IMR-90 (cell line): ENCODE data around the gene RNF4. TPM values are rescaled to one million over a fixed set of nuclear protein-coding genes. Genes with fewer than 3 reads are reported as not detected.

Experiments
- ATAC-seq: fragments of 200-7000 bp; cut with Tn5 transposase; 2 replicates; pipeline ENCODE4 v1.9.1; 2020; ENCODE audit warnings: low read depth, mild to moderate bottlenecking, moderate library complexity
- BruUV-seq: library from RNA; stranded (reverse); fragments of 400-500 nt; replicated peaks from 2 replicates; lab custom pipeline; 2021; lab: Mats Ljungman, UMichigan
- CTCF ChIA-PET: fragments of 300-600 bp; formaldehyde crosslinking; extraction: SDS; loops from one replicate; lab custom pipeline; 2021; ENCODE audit warnings: antibody characterized with exemption; lab: Yijun Ruan, JAX
- POLR2A ChIA-PET: fragments of 300-600 bp; sonication (Branson Sonifier 250); formaldehyde crosslinking; loops from one replicate; lab custom pipeline; 2022; ENCODE audit warnings: antibody characterized with exemption; ENCODE audit not compliant: unreplicated experiment; lab: Charles Lee
- DNase-seq: peaks from one replicate; pipeline ENCODE4 v3.0.0; 2013
- H2AFZ ChIP-seq: replicated peaks from 2 replicates; pipeline ENCODE3; 2013; ENCODE audit warnings: low read length, mild to moderate bottlenecking; ENCODE audit not compliant: poor library complexity
- H2AK5ac ChIP-seq: 2 replicates; pipeline ENCODE4 v1.6.1; 2013; ENCODE audit warnings: low read depth, low read length, inconsistent platforms
- H2AK9ac ChIP-seq: replicated peaks from 2 replicates; pipeline ENCODE3; 2013; ENCODE audit warnings: mild to moderate bottlenecking, low read depth, low read length, moderate library complexity; ENCODE audit not compliant: poor library complexity
- H2BK120ac ChIP-seq: 2 replicates; pipeline ENCODE4 v1.6.1; 2013; ENCODE audit warnings: low read depth, low read length, inconsistent platforms
- H2BK15ac ChIP-seq: 3 replicates; pipeline ENCODE4 v1.6.1; 2013; ENCODE audit warnings: low read depth, low read length, inconsistent platforms
- H2BK20ac ChIP-seq: 2 replicates; pipeline ENCODE4 v1.6.1; 2013; ENCODE audit warnings: low read depth, mild to moderate bottlenecking, inconsistent platforms, low read length, moderate library complexity
- H2BK5ac ChIP-seq: 2 replicates; pipeline ENCODE4 v1.6.1; 2013; ENCODE audit warnings: mild to moderate bottlenecking, low read depth, low read length, inconsistent platforms; ENCODE audit not compliant: poor library complexity, severe bottlenecking
- H3K14ac ChIP-seq: replicated peaks from 2 replicates; pipeline ENCODE4 v1.6.1; 2013; ENCODE audit warnings: low read depth, low read length, inconsistent platforms
- H3K18ac ChIP-seq: 2 replicates; pipeline ENCODE4 v1.6.1; 2013; ENCODE audit warnings: low read depth, low read length, control low read depth
- H3K23ac ChIP-seq: 2 replicates; pipeline ENCODE4 v1.6.1; 2013; ENCODE audit warnings: low read depth, low read length, inconsistent platforms
- H3K27ac ChIP-seq: 2 replicates; pipeline ENCODE4 v1.5.1; 2013; ENCODE audit warnings: mild to moderate bottlenecking, control low read depth, low read length; ENCODE audit not compliant: insufficient read depth
- H3K27me3 ChIP-seq: 2 replicates; pipeline ENCODE4 v1.6.1; 2013; ENCODE audit warnings: low read length; ENCODE audit not compliant: control insufficient read depth, insufficient read depth
- H3K36me3 ChIP-seq: 2 replicates; pipeline ENCODE4 v1.6.1; 2013; ENCODE audit warnings: low read length, mixed read lengths; ENCODE audit not compliant: control insufficient read depth, insufficient read depth
- H3K4ac ChIP-seq: 2 replicates; pipeline ENCODE4 v1.6.1; 2013; ENCODE audit warnings: low read depth, low read length, inconsistent platforms
- H3K4me1 ChIP-seq: 2 replicates; pipeline ENCODE4 v1.6.1; 2013; ENCODE audit warnings: low read length, mixed read lengths; ENCODE audit not compliant: control insufficient read depth, insufficient read depth
- H3K4me2 ChIP-seq: 2 replicates; pipeline ENCODE4 v1.6.1; 2013; ENCODE audit warnings: low read depth, mild to moderate bottlenecking, control low read depth, low read length, moderate library complexity
- H3K4me3 ChIP-seq: 2 replicates; pipeline ENCODE4 v1.5.1; 2013; ENCODE audit warnings: low read depth, mild to moderate bottlenecking, control low read depth, low read length, moderate library complexity; ENCODE audit not compliant: insufficient read depth
- H3K56ac ChIP-seq: 2 replicates; pipeline ENCODE4 v1.6.1; 2013; ENCODE audit warnings: low read length, inconsistent platforms; ENCODE audit not compliant: insufficient read depth; ENCODE audit errors: extremely low read depth
- H3K79me1 ChIP-seq, 2 experiments: 2 replicates each; pipeline ENCODE4 v1.6.1; 2013; ENCODE audit warnings: low read length in 2 of 2, inconsistent platforms in 1 of 2, low read depth in 1 of 2
- H3K9ac ChIP-seq: 2 replicates; pipeline ENCODE4 v1.6.1; 2013; ENCODE audit warnings: low read depth, low read length, control low read depth
- H3K9me1 ChIP-seq: 2 replicates; pipeline ENCODE4 v1.6.1; 2013; ENCODE audit warnings: low read length, inconsistent platforms; ENCODE audit not compliant: insufficient read depth
- H3K9me3 ChIP-seq: 2 replicates; pipeline ENCODE4 v1.6.1; 2013; ENCODE audit warnings: low read length; ENCODE audit not compliant: control insufficient read depth, insufficient read depth
- H4K20me1 ChIP-seq: 2 replicates; pipeline ENCODE4 v1.6.1; 2013; ENCODE audit warnings: low read length, inconsistent platforms; ENCODE audit not compliant: insufficient read depth
- H4K5ac ChIP-seq: 2 replicates; pipeline ENCODE4 v1.6.1; 2013; ENCODE audit warnings: mild to moderate bottlenecking, low read depth, low read length, control low read depth
- H4K8ac ChIP-seq, 2 experiments: 2 replicates each; pipeline ENCODE4 v1.6.1; 2013; ENCODE audit warnings: low read depth in 2 of 2, low read length in 2 of 2, control low read depth in 1 of 2, inconsistent platforms in 1 of 2
- H4K91ac ChIP-seq: 2 replicates; pipeline ENCODE4 v1.6.1; 2013; ENCODE audit warnings: low read depth, low read length, inconsistent platforms; ENCODE audit not compliant: insufficient read depth
- MAFK ChIP-seq: IDR thresholded peaks from 2 replicates; pipeline ENCODE4 v1.6.1; 2012; ENCODE audit warnings: low read depth, low read length, improper control_type of control experiment
- MAZ ChIP-seq: IDR thresholded peaks from 2 replicates; pipeline ENCODE4 v1.6.1; 2012; ENCODE audit warnings: low read depth, mild to moderate bottlenecking, low read length, improper control_type of control experiment, moderate library complexity, borderline replicate concordance
- WGBS, 2 experiments: methylation state at CpG; one replicate each; pipeline versions ENCODE4 v1.1.5 to v1.1.7; 2013; ENCODE audit warnings: missing lambda C conversion rate in 2 of 2; ENCODE audit not compliant: insufficient read length in 1 of 2; ENCODE audit errors: extremely low coverage in 2 of 2; 5-methylcytosine and 5-hydroxymethylcytosine counted together
- dilution Hi-C: fragments of 300-500 bp; cut with HindIII; formaldehyde crosslinking; loops from one replicate; pipeline ENCODE4 v1.14.3; 2018; ENCODE audit warnings: low sequenced_read_pairs; ENCODE audit not compliant: unreplicated experiment
- in situ Hi-C: fragments of 300-500 bp; cut with MboI; formaldehyde crosslinking; loops from 3 replicates; pipeline ENCODE4 v1.14.3; 2019; ENCODE audit warnings: low sequenced_read_pairs, inconsistent platforms, mixed read lengths
- intact Hi-C: fragments of 100-400 bp; cut with micrococcal nuclease; formaldehyde crosslinking; loops from 2 replicates; pipeline ENCODE4 v1.10.0; 2022
- polyA plus RNA-seq, 3 experiments: library from polyadenylated mRNA; depleted of rRNA; stranded (reverse); fragments of >200 nt; gene quantifications; 2 replicates each; pipeline ENCODE4 v1.2.3, GENCODE V29; 2012; ENCODE audit warnings: low replicate concordance in 1 of 3
- total RNA-seq: library from RNA; depleted of rRNA; stranded (reverse); fragments of >200 nt; gene quantifications from 2 replicates; pipeline ENCODE4 v1.2.3, GENCODE V29; 2012

The RNF4 gene
- total and polyA plus RNA-seq, 2 of the 4 experiments (the other 2 are of a cell fraction), result 63.8 to 73.8 TPM

DNA sequence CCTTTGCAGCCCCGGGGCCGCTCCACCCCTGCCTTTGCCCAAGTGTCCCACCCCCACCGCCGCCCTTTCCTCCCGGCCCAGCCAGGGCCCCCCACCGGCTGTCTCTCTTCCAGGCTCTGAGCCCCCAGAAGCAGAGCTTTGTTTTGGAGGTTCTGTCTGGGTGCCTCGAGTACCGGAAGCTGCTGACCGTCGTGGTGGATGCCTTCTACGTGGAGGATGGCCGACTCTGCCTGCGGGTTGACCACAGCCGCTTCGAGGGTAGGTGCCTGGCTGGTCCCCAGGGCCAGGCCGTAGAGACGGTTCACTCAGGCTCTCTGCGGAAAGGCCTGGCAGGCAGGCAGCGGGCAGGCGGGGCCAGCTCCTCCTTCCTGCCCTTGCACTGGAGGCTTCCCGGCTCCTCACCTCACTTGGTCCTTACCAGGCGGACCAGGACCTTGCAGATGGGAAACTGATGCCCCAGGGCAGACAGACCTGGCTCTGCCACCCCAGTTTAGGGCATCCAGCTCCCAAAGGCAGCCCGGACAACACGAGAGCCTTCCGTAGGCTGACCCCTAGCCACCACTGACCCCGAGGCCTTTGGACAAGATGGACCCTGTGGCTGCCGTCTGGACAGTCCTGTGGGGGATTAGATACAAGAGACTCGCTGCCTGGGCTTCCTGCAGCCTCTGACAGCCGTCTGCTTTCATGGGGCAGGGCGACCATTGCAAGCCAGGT lies 32.0 kb upstream of the RNF4 start:
- Histone ChIP-seq H3K9me3 (no peaks in the 10 kb centered on the region), H4K5ac (no peak overlapping the region), H2BK5ac (no peak overlapping the region), H2BK20ac (no peak overlapping the region), H3K36me3 (no peaks in the 10 kb centered on the region), H3K4me2 (no peak overlapping the region), H3K4me3 (no peak overlapping the region), H3K56ac (no peak overlapping the region), H4K91ac (no peak overlapping the region), H3K4ac (no peak overlapping the region), H4K8ac (no peak overlapping the region), H3K14ac (no peak overlapping the region), H2BK15ac (no peak overlapping the region), H2AK5ac (no peak overlapping the region), H2AK9ac (no peak overlapping the region), H3K9ac (no peak overlapping the region), H2AFZ (no peak overlapping the region), H3K27ac (no peak overlapping the region), H4K20me1 (no peaks in the 10 kb centered on the region), H3K27me3 (peaks cover 2% of the 10 kb centered on the region; the same call in 1 of the 2 replicates), H3K4me1 (peaks cover 7% of the 10 kb centered on the region), H3K18ac (no peak overlapping the region), H3K79me1 (no peaks in the 10 kb centered on the region), H3K23ac (no peak overlapping the region), H3K9me1 (0 out of 2 replicates have a peak, but pooled peaks cover 3% of the 10 kb centered on the region), H2BK120ac (no peak overlapping the region)
- CTCF ChIA-PET, result interaction anchor here (0.7 to 1.0 kb wide), 2 partner anchors 9 to 506 kb away, joined by 3 read pairs; no protein-coding TSS in a partner anchor
- TF ChIP-seq MAZ (no peak), MAFK (no peak)
- no peak for DNase-seq
- WGBS, 2 experiments, result 75% methylated on average over 21 of the region's 30 CpGs; no CpG with 5 or more reads in 1 of the 2 experiments
- in situ Hi-C loops (no loop called here), dilution Hi-C loops (no loop called here), intact Hi-C loops (no loop called here)
- POLR2A ChIA-PET, result no interaction called here
- no TSS peak for BruUV-seq
- ATAC-seq, result no peak
